Stimulated activated CD4-positive, alpha-beta T cell treated with anti-CD3 and anti-CD28 coated beads, Interleukin-4, amount 100 ng/mL, for 48 hours (primary cell): ENCODE data around the gene KMO.

ENCODE experiments used
- DNase-seq, 2 donors: peaks; one replicate each; pipeline ENCODE4 v3.0.0-alpha.2; 2020; ENCODE audit warnings: low read depth in 2 of 2

The KMO gene

GRCh38 chr1:241536969-241537368 is 4.8 kb downstream of the KMO start:
- no peak for DNase-seq

- DNase-seq = no peak
Observed at GRCh38 chr1:241542199-241542907, 10.2 kb downstream of the KMO start.

GRCh38 chr1:241548008-241548407 is 15.8 kb downstream of the KMO start:
- DNase-seq = no peak

- DNase-seq = no peak
Observed at GRCh38 chr1:241550318-241550717, 18.1 kb downstream of the KMO start.

- DNase-seq = peak; percentile 38 to 41
Observed at GRCh38 chr1:241551759-241552638, 19.8 kb downstream of the KMO start.

- DNase-seq = no peak
Observed at GRCh38 chr1:241553886-241554592, 21.9 kb downstream of the KMO start.

- no peak for DNase-seq
Observed at GRCh38 chr1:241555526-241555925, 23.3 kb downstream of the KMO start.

GRCh38 chr1:241557031-241557430 is 24.9 kb downstream of the KMO start:
- DNase-seq = no peak

- no peak for DNase-seq
Observed at GRCh38 chr1:241557551-241558193, 25.5 kb downstream of the KMO start.

- DNase-seq = no peak
Observed at GRCh38 chr1:241560146-241560848, 28.1 kb downstream of the KMO start.

- DNase-seq = no peak
Observed at GRCh38 chr1:241560849-241561187, 28.6 kb downstream of the KMO start.

GRCh38 chr1:241569848-241570247 is 37.7 kb downstream of the KMO start:
- no peak for DNase-seq

GRCh38 chr1:241574154-241574553 is 42.0 kb downstream of the KMO start:
- DNase-seq = no peak

- DNase-seq = no peak
Observed at GRCh38 chr1:241579434-241579833, 47.3 kb downstream of the KMO start.

GRCh38 chr1:241582921-241583321 is 50.7 kb downstream of the KMO start:
- DNase-seq = no peak

GRCh38 chr1:241586905-241587512 is 54.8 kb downstream of the KMO start:
- DNase-seq = no peak

- DNase-seq = no peak
Observed at GRCh38 chr1:241589521-241589920, 57.3 kb downstream of the KMO start.

GRCh38 chr1:241590719-241591118 is 58.5 kb downstream of the KMO start:
- DNase-seq = no peak

- DNase-seq = no peak
Observed at GRCh38 chr1:241591317-241591716, 59.1 kb downstream of the KMO start.

GRCh38 chr1:241591736-241592135 is 59.6 kb downstream of the KMO start:
- DNase-seq = no peak
